HCT116 (cell line): ENCODE measurements around the gene POLA1. TPM values are rescaled to one million over a fixed set of nuclear protein-coding genes. Genes with fewer than 3 reads are reported as not detected.

Experiments used
- ATAC-seq: fragments of 200-7000 bp; cut with Tn5 transposase; 2 replicates; pipeline ENCODE4 v1.9.1; 2020; ENCODE audit warnings: mild to moderate bottlenecking, moderate library complexity
- BruUV-seq: library from RNA; stranded (reverse); fragments of 400-500 nt; replicated peaks from 2 replicates; lab custom pipeline; 2021; lab: Mats Ljungman, UMichigan
- CTCF ChIA-PET: fragments of 300-600 bp; sonication (Branson Sonifier 250); formaldehyde crosslinking; loops from one replicate; lab custom pipeline; 2021; ENCODE audit warnings: antibody characterized with exemption; lab: Charles Lee
- POLR2A ChIA-PET: fragments of 300-600, 350-600 bp; sonication (Branson Sonifier 250); formaldehyde crosslinking; loops from one replicate; lab custom pipeline; 2021; ENCODE audit warnings: antibody characterized with exemption; lab: Charles Lee
- RAD21 ChIA-PET, 2 experiments: fragments of 300-600 bp; sonication (Branson Sonifier 250); formaldehyde crosslinking; loops; one replicate each; lab custom pipeline; 2023; ENCODE audit warnings: low total read pairs in 2 of 2; ENCODE audit not compliant: uncharacterized antibody in 2 of 2, unreplicated experiment in 2 of 2, low non-redundant PET in 1 of 2; lab: Charles Lee
- DNase-seq: peaks from one replicate; pipeline ENCODE4 v3.0.0-alpha.2; 2010; ENCODE audit warnings: low read depth, low spot score
- H2AFZ ChIP-seq: fragments of 200-600 bp; shearing (Covaris generic), sonication (generic); 2 replicates; pipeline ENCODE4 v1.6.1; 2017; ENCODE audit warnings: low read depth, mixed run types, mixed read lengths, antibody characterized with exemption, low read length; ENCODE audit not compliant: poor library complexity, severe bottlenecking
- H3K27ac ChIP-seq: 2 replicates; pipeline ENCODE4 v1.5.1; 2012; ENCODE audit warnings: low read depth, low read length
- H3K27me3 ChIP-seq: fragments of 200-600 bp; sonication (generic); 2 replicates; pipeline ENCODE4 v1.6.1; 2016; ENCODE audit warnings: mixed run types, low read length, mixed read lengths; ENCODE audit not compliant: insufficient read depth
- H3K36me3 ChIP-seq, 2 experiments: fragments of 200-500 bp in 1 of 2; fragments of 200-600 bp in 1 of 2; sonication (Bioruptor generic) in 1 of 2; sonication (generic) in 1 of 2; 2 replicates each; pipeline versions ENCODE4 v1.5.1 to v1.6.1; 2014 to 2016; ENCODE audit warnings: low read length in 2 of 2, inconsistent platforms in 1 of 2, mixed read lengths in 1 of 2, mixed run types in 1 of 2; ENCODE audit not compliant: insufficient read depth in 2 of 2, control insufficient read depth in 1 of 2
- H3K4me1 ChIP-seq, 2 experiments: fragments of 200-600 bp in 1 of 2; sonication (generic) in 1 of 2; 2 replicates each; pipeline versions ENCODE4 v1.5.1 to v1.6.1; 2012 to 2017; ENCODE audit warnings: low read length in 2 of 2, inconsistent platforms in 1 of 2, mild to moderate bottlenecking in 1 of 2, mixed read lengths in 1 of 2, mixed run types in 1 of 2, moderate library complexity in 1 of 2; ENCODE audit not compliant: insufficient read depth in 2 of 2, control insufficient read depth in 1 of 2
- H3K4me2 ChIP-seq: fragments of 200-600 bp; sonication (generic); 2 replicates; pipeline ENCODE4 v1.6.1; 2017; ENCODE audit warnings: mixed run types, low read length, mixed read lengths
- H3K4me3 ChIP-seq, 2 experiments: fragments of 200-600 bp in 1 of 2; sonication (generic) in 1 of 2; replicated peaks in 1 of 2; 2 replicates each; pipeline ENCODE4 v1.5.1; 2011 to 2016; ENCODE audit warnings: low read length in 2 of 2, control low read depth in 1 of 2, low read depth in 1 of 2, mild to moderate bottlenecking in 1 of 2, mixed read lengths in 1 of 2, mixed run types in 1 of 2
- H3K79me2 ChIP-seq: fragments of 200-600 bp; sonication (generic); 2 replicates; pipeline ENCODE4 v1.6.1; 2017; ENCODE audit warnings: mild to moderate bottlenecking, mixed run types, low read length, moderate library complexity, mixed read lengths; ENCODE audit not compliant: insufficient read depth
- H3K9ac ChIP-seq: fragments of 200-600 bp; sonication (generic); 2 replicates; pipeline ENCODE4 v1.6.1; 2016; ENCODE audit warnings: low read length, mixed read lengths
- H3K9me2 ChIP-seq: fragments of 200-600 bp; sonication (generic), shearing (Covaris generic); 2 replicates; pipeline ENCODE4 v1.6.1; 2017; ENCODE audit warnings: mixed run types, mild to moderate bottlenecking, moderate library complexity; ENCODE audit not compliant: insufficient read depth
- H3K9me3 ChIP-seq, 2 experiments: fragments of 200-500 bp in 1 of 2; fragments of 200-600 bp in 1 of 2; sonication (Bioruptor generic) in 1 of 2; sonication (generic) in 1 of 2; 2 replicates each; pipeline ENCODE4 v1.6.1; 2014 to 2017; ENCODE audit warnings: low read length in 2 of 2, mixed read lengths in 2 of 2, inconsistent platforms in 1 of 2, low read depth in 1 of 2, mild to moderate bottlenecking in 1 of 2, mixed run types in 1 of 2, moderate library complexity in 1 of 2; ENCODE audit not compliant: control insufficient read depth in 1 of 2, insufficient read depth in 1 of 2
- H4K20me1 ChIP-seq: fragments of 200-600 bp; sonication (generic), shearing (Covaris generic); 2 replicates; pipeline ENCODE4 v1.6.1; 2017; ENCODE audit warnings: mixed run types, mild to moderate bottlenecking, moderate library complexity; ENCODE audit not compliant: insufficient read depth
- ATF3 ChIP-seq: IDR thresholded peaks from 2 replicates; pipeline ENCODE4 v1.6.1; 2012
- CBX3 ChIP-seq: IDR thresholded peaks from 2 replicates; pipeline ENCODE4 v1.6.1; 2012; ENCODE audit warnings: low read depth
- CEBPB ChIP-seq: IDR thresholded peaks from 2 replicates; pipeline ENCODE4 v1.6.1; 2012; ENCODE audit warnings: low read depth
- CTCF ChIP-seq, 3 experiments: fragments of 200-600 bp in 1 of 3; sonication (generic) in 1 of 3; IDR thresholded peaks in 2 of 3; conservative IDR thresholded peaks in 1 of 3; 2 replicates each; pipeline ENCODE4 v1.5.1; 2012 to 2017; ENCODE audit warnings: low read depth in 2 of 3, low read length in 2 of 3, antibody characterized with exemption in 1 of 3, borderline replicate concordance in 1 of 3, control low read depth in 1 of 3, mild to moderate bottlenecking in 1 of 3, mixed read lengths in 1 of 3, mixed run types in 1 of 3, moderate library complexity in 1 of 3; ENCODE audit not compliant: insufficient read depth in 1 of 3
- EGR1 ChIP-seq: IDR thresholded peaks from 2 replicates; pipeline ENCODE4 v1.6.1; 2012; ENCODE audit warnings: low read depth
- ELF1 ChIP-seq: IDR thresholded peaks from 2 replicates; pipeline ENCODE4 v1.6.1; 2012; ENCODE audit warnings: low read depth, borderline replicate concordance
- EZH2 ChIP-seq: fragments of 200-600 bp; sonication (generic); IDR thresholded peaks from 2 replicates; pipeline ENCODE4 v1.6.1; 2017; ENCODE audit warnings: antibody characterized with exemption, mixed run types
- EZH2phosphoT487 ChIP-seq: fragments of 200-600 bp; IDR thresholded peaks from 2 replicates; pipeline ENCODE4 v1.6.1; 2018; ENCODE audit warnings: antibody characterized with exemption, borderline replicate concordance
- FOSL1 ChIP-seq: IDR thresholded peaks from 2 replicates; pipeline ENCODE4 v1.6.1; 2012; ENCODE audit warnings: low read depth
- POLR2A ChIP-seq: IDR thresholded peaks from 2 replicates; pipeline ENCODE4 v1.7.0; 2011; ENCODE audit warnings: borderline replicate concordance; ENCODE audit not compliant: insufficient read depth, insufficient read length; ENCODE audit errors: extremely low read depth
- SIN3A ChIP-seq: IDR thresholded peaks from 2 replicates; pipeline ENCODE4 v1.6.1; 2012; ENCODE audit warnings: low read depth
- SP1 ChIP-seq: IDR thresholded peaks from 2 replicates; pipeline ENCODE4 v1.6.1; 2012; ENCODE audit warnings: low read depth
- SRF ChIP-seq: IDR thresholded peaks from 2 replicates; pipeline ENCODE4 v1.6.1; 2012; ENCODE audit warnings: low read depth
- YY1 ChIP-seq: IDR thresholded peaks from 2 replicates; pipeline ENCODE4 v1.6.1; 2011; ENCODE audit warnings: low read length, low read depth, moderate library complexity, mild to moderate bottlenecking; ENCODE audit not compliant: insufficient replicate concordance; ENCODE audit errors: extremely low read depth
- ZBTB33 ChIP-seq: IDR thresholded peaks from 2 replicates; pipeline ENCODE4 v1.6.1; 2011; ENCODE audit warnings: mild to moderate bottlenecking, low read length, moderate library complexity; ENCODE audit not compliant: insufficient replicate concordance; ENCODE audit errors: extremely low read depth
- ZFX ChIP-seq: fragments of 450-650 bp; IDR thresholded peaks from 2 replicates; pipeline ENCODE4 v1.6.1; 2017
- ZNF274 ChIP-seq: fragments of 200-500 bp; sonication (Bioruptor generic); IDR thresholded peaks from 2 replicates; pipeline ENCODE4 v1.6.1; 2014; ENCODE audit warnings: mild to moderate bottlenecking, low read depth, low read length, inconsistent platforms
- intact Hi-C: fragments of 100-400 bp; cut with micrococcal nuclease; formaldehyde crosslinking; loops from 2 replicates; pipeline ENCODE4 v1.10.0; 2022
- total RNA-seq: library from RNA; stranded (reverse); gene quantifications from one replicate; pipeline ENCODE4 v1.2.1, GENCODE V29; 2021; ENCODE audit not compliant: unreplicated experiment
- TF ChIP-seq, protein P1 (sequence below): IDR thresholded peaks from 2 replicates; pipeline ENCODE4 v1.6.1; 2012; ENCODE audit warnings: low read depth
- TF ChIP-seq, protein P2 (sequence below): IDR thresholded peaks from 2 replicates; pipeline ENCODE4 v1.6.1; 2012

The POLA1 gene
- total RNA-seq, 1 experiment from 2014 or later = 27.0 TPM

DNA sequence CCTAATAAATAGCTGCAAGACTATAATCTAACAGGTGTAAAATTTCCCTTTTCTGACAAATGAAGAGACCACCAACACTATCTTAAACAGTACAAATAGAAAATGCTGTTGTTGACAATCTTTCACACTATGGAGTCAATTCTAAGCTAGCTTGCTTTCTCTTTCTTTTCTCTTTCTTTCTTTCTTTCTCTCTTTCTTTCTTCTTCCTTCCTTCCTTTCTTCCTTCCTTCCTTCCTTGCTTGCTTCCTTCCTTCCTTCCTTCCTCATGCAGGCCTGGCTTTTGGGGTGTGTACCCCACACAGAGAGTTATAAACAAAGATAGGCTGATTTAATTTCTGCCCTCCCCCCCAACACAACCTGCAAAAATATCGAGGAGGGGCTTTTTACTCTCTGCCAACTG lies 330.2 kb downstream of the POLA1 start:
- Histone ChIP-seq H3K36me3 (no peaks in the 10 kb centered on the region), H3K27me3 (no peaks in the 10 kb centered on the region), H2AFZ (no peak overlapping the region), H3K4me3 (no peak overlapping the region), H3K4me1 (peaks cover 7 to 16% of the 10 kb centered on the region in 2 experiments), H4K20me1 (no peaks in the 10 kb centered on the region), H3K9me2 (no peaks in the 10 kb centered on the region)
- no peak for DNase-seq
- ATAC-seq = no peak
- RAD21 ChIA-PET = no interaction called here
- CTCF ChIA-PET = no interaction called here
- intact Hi-C loops = no loop called here
- POLR2A ChIA-PET = no interaction called here
- TF ChIP-seq ZNF274 = no peak
- TF ChIP-seq FOSL1 = no peak
- TF ChIP-seq EGR1 = no peak
- TF ChIP-seq CBX3 = no peak
- TF ChIP-seq CTCF (IDR thresholded peaks at IDR 0.05 in 2 of 3, conservative IDR thresholded peaks at IDR 0.05 in 1 of 3; ENCODE audit: borderline replicate concordance in 1 of 3, insufficient read depth in 1 of 3, low read depth in 2 of 3, low read length in 2 of 3) = no peak
- no peak for TF ChIP-seq EZH2
- TF ChIP-seq SIN3A = no peak
- TF ChIP-seq ELF1 = no peak
- TF ChIP-seq, protein P1, sequence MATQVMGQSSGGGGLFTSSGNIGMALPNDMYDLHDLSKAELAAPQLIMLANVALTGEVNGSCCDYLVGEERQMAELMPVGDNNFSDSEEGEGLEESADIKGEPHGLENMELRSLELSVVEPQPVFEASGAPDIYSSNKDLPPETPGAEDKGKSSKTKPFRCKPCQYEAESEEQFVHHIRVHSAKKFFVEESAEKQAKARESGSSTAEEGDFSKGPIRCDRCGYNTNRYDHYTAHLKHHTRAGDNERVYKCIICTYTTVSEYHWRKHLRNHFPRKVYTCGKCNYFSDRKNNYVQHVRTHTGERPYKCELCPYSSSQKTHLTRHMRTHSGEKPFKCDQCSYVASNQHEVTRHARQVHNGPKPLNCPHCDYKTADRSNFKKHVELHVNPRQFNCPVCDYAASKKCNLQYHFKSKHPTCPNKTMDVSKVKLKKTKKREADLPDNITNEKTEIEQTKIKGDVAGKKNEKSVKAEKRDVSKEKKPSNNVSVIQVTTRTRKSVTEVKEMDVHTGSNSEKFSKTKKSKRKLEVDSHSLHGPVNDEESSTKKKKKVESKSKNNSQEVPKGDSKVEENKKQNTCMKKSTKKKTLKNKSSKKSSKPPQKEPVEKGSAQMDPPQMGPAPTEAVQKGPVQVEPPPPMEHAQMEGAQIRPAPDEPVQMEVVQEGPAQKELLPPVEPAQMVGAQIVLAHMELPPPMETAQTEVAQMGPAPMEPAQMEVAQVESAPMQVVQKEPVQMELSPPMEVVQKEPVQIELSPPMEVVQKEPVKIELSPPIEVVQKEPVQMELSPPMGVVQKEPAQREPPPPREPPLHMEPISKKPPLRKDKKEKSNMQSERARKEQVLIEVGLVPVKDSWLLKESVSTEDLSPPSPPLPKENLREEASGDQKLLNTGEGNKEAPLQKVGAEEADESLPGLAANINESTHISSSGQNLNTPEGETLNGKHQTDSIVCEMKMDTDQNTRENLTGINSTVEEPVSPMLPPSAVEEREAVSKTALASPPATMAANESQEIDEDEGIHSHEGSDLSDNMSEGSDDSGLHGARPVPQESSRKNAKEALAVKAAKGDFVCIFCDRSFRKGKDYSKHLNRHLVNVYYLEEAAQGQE = no peak
- no peak for TF ChIP-seq POLR2A
- TF ChIP-seq YY1 = no peak
- TF ChIP-seq SP1 = no peak
- no peak for TF ChIP-seq CEBPB
- TF ChIP-seq, protein P2, sequence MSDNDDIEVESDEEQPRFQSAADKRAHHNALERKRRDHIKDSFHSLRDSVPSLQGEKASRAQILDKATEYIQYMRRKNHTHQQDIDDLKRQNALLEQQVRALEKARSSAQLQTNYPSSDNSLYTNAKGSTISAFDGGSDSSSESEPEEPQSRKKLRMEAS = no peak
- TF ChIP-seq ZBTB33 = no peak
- no peak for TF ChIP-seq ZFX
- no peak for TF ChIP-seq EZH2phosphoT487
- TF ChIP-seq ATF3 = no peak
- no peak for TF ChIP-seq SRF
- TF ChIP-seq, all 23 proteins: peak for 0
- Histone ChIP-seq H3K4me2 (no peak overlapping the region), H3K27ac (no peak overlapping the region), H3K9ac (no peak overlapping the region), H3K79me2 (no peaks in the 10 kb centered on the region), H3K9me3 (no peaks in the 10 kb centered on the region)
- no TSS peak for BruUV-seq
